Glutamatergic neuron (in vitro differentiated cells): ENCODE measurements around the gene PPM1L. TPM values are rescaled to one million over a fixed set of nuclear protein-coding genes. Genes with fewer than 3 reads are reported as not detected.
A peak's percentile ranks its signal among the peaks of the same experiment; 100 is the strongest.
"Not testable (repeated sequence)": the region's sequence is repeated elsewhere in the genome, so short reads cannot be mapped to it uniquely, and the experiment has no call there.

Experiments used
- DNase-seq: peaks from one replicate; pipeline ENCODE4 v3.0.0; 2022
- H3K27ac Mint-ChIP-seq: one replicate; pipeline ENCODE4 v1.8.0; 2020; ENCODE audit warnings: mild to moderate bottlenecking, mixed read lengths, inconsistent platforms; ENCODE audit not compliant: unreplicated experiment
- H3K27me3 Mint-ChIP-seq: one replicate; pipeline ENCODE4 v1.8.0; 2020; ENCODE audit warnings: mild to moderate bottlenecking, moderate library complexity, mixed read lengths, inconsistent platforms; ENCODE audit not compliant: unreplicated experiment
- H3K36me3 Mint-ChIP-seq: one replicate; pipeline ENCODE4 v1.8.0; 2020; ENCODE audit warnings: mild to moderate bottlenecking, mixed read lengths, inconsistent platforms; ENCODE audit not compliant: unreplicated experiment
- H3K4me1 Mint-ChIP-seq: one replicate; pipeline ENCODE4 v1.8.0; 2020; ENCODE audit warnings: mild to moderate bottlenecking, low read depth, mixed read lengths, inconsistent platforms; ENCODE audit not compliant: unreplicated experiment
- H3K4me3 Mint-ChIP-seq: one replicate; pipeline ENCODE4 v1.8.0; 2020; ENCODE audit warnings: mild to moderate bottlenecking, mixed read lengths, inconsistent platforms; ENCODE audit not compliant: unreplicated experiment
- H3K9me3 Mint-ChIP-seq: one replicate; pipeline ENCODE4 v1.8.0; 2020; ENCODE audit warnings: mild to moderate bottlenecking, moderate library complexity, mixed read lengths, inconsistent platforms; ENCODE audit not compliant: unreplicated experiment
- long read RNA-seq: library from polyadenylated mRNA; unstranded; transcript quantifications from one replicate; pipeline ENCODE4 v2.0.0, GENCODE V29; 2020; ENCODE audit not compliant: unreplicated experiment
- total RNA-seq: library from RNA; stranded (reverse); fragmentation: NEBNext Ultra II Directional; extraction: Animal tissue kit (Norgen Biotek cat#: 25700); gene quantifications from one replicate; pipeline ENCODE4 v1.2.1, GENCODE V29; 2021; ENCODE audit not compliant: unreplicated experiment
- TF ChIP-seq, protein P1 (sequence below): fragments of 200-600 bp; sonication (generic); IDR thresholded peaks from one replicate; pipeline ENCODE4 v1.5.0; 2021; ENCODE audit not compliant: partially characterized antibody, unreplicated experiment

Gene PPM1L
- total RNA-seq: 81.4 TPM
- long read RNA-seq, partial matches to known transcripts: 0 of 1 reads
- long read RNA-seq, other reads (novel, unspliced or antisense): 1 of 1 reads

DNA sequence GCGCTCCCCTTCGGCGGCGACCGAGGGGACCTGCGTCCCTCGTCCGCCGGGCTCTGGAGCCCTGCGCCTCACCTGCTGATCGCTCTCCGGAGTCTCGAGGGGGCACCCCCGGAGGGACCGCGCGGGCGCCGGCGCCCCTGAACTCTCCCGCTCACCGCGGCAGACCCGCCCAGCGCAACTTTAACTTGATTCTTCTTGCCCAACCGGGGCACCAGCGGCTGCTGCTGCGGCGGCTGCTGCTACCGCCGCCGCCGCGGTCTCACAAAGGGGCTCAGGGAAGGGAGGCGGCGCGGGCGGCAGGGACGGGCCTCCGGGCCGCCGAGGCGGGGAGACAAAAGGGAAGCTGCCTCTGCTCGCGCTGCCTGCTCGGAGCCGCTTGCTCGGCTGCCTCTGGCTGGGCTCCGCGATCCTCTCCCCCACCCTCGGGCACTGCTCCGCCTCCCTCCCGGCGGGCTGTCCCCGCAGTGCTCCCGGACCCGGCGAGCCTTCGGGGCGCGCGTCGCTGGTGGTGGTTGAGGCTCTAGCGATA lies at the start of gene PPM1L:
TSS of gene PPM1L (plus strand) at position 456 of the 529 bp plus-strand sequence.
- H3K27me3 Mint-ChIP-seq: peaks cover 19% of the 10 kb centered on the region
- H3K4me3 Mint-ChIP-seq: peak within 1 kb of the TSS; percentile 99
- peak; percentile 70 for DNase-seq

DNA sequence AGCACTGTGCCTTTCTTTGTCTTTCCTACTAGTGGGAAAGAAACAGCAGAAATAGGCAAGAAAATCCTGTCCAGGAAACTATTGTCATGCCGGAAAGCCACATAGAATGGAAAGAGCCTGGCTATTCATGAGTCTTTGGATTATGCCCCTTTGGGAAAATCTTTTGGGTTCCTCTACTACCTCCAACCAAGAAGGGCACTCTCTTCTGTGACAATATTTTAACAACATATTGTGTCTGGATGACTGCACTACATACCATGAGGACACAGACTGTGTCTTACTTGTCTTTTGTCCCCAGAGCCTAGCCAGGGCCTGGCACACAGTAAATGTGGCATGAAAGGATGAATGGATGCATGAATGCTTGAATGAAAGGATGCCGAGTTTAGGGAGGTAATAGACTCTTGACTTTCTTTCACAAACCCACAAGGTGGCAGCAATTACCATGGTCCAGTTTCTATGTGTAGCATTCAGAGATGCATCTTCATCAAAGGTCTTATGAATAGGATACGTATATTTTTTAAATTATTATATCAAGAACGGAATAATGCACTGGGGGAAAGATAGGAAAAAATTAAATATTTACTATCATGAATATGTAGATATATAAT lies 48.7 kb upstream of the PPM1L start:
- Mint-ChIP-seq H3K27ac (no peak overlapping the region), H3K36me3 (no peaks in the 10 kb centered on the region), H3K9me3 (no peaks in the 10 kb centered on the region), H3K4me1 (peaks cover 8% of the 10 kb centered on the region), H3K27me3 (no peaks in the 10 kb centered on the region), H3K4me3 (no peak overlapping the region)
- TF ChIP-seq, protein P1, sequence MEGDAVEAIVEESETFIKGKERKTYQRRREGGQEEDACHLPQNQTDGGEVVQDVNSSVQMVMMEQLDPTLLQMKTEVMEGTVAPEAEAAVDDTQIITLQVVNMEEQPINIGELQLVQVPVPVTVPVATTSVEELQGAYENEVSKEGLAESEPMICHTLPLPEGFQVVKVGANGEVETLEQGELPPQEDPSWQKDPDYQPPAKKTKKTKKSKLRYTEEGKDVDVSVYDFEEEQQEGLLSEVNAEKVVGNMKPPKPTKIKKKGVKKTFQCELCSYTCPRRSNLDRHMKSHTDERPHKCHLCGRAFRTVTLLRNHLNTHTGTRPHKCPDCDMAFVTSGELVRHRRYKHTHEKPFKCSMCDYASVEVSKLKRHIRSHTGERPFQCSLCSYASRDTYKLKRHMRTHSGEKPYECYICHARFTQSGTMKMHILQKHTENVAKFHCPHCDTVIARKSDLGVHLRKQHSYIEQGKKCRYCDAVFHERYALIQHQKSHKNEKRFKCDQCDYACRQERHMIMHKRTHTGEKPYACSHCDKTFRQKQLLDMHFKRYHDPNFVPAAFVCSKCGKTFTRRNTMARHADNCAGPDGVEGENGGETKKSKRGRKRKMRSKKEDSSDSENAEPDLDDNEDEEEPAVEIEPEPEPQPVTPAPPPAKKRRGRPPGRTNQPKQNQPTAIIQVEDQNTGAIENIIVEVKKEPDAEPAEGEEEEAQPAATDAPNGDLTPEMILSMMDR: peak; percentile 41
- DNase-seq: no peak

More for the DNA sequence above, at the start of gene PPM1L:
- Mint-ChIP-seq H3K9me3 (peaks cover 23% of the 10 kb centered on the region), H3K36me3 (no peaks in the 10 kb centered on the region), H3K4me1 (peaks cover 21% of the 10 kb centered on the region), H3K27ac (peak within 1 kb of the TSS; percentile 99)
- TF ChIP-seq, protein P1: no peak

DNA sequence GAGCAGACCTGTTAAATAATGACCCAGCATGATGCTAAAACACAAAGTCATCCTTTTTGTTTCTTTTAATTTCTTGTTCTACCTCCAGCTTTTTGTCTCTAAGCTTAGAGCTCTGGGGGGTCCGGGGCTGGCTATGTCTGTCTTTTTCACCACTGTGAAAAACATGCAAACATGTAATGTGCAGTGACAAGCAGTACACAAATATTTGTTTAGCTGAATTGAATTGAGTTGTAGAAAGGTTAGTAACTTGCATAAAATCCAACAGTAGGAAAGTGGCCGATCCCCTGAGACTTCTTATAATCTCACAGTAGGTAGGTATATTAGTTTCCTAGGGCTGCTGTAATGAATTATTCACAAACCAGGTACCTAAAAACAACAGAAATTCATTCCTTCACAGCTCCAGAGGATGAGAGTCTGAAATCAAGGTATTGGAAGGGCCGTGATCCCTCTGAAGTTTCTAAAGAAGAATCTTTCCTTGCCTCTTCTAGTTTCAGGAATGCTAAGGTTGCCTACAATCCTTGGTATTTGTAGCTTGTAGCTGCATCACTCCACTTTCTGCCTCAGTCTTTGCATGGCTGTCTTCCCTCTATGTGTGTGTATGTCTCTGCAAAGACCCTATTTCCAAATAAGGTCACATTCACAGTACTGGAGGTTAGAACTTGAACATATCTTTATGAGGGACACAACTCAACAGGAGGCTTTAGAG lies 46.4 kb upstream of the PPM1L start:
- no peaks in the 10 kb centered on the region for H3K9me3 Mint-ChIP-seq
- H3K4me3 Mint-ChIP-seq: no peak overlapping the region
- H3K27ac Mint-ChIP-seq: no peak overlapping the region
- H3K4me1 Mint-ChIP-seq: peaks cover 8% of the 10 kb centered on the region
- DNase-seq: no peak
- no peaks in the 10 kb centered on the region for H3K36me3 Mint-ChIP-seq
- TF ChIP-seq, protein P1: no peak
- H3K27me3 Mint-ChIP-seq: no peaks in the 10 kb centered on the region

DNA sequence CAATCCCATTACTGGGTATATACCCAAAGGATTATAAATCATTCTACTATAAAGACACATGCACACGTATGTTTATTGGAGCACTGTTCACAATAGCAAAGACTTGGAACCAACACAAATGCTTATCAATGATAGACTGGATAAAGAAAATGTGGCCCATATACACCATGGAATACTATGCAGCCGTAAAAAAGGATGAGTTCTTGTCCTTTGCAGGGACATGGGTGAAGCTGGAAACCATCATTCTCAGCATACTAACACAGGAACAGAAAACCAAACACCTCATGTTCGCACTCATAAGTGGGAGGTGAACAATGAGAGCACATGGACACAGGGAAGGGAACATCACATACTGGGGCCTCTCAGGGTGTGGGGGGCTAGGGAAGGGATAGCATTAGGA lies 42.9 kb upstream of the PPM1L start:
- not testable (repeated sequence) for H3K27ac Mint-ChIP-seq, H3K4me3 Mint-ChIP-seq, H3K9me3 Mint-ChIP-seq, H3K27me3 Mint-ChIP-seq, H3K4me1 Mint-ChIP-seq, H3K36me3 Mint-ChIP-seq, DNase-seq

DNA sequence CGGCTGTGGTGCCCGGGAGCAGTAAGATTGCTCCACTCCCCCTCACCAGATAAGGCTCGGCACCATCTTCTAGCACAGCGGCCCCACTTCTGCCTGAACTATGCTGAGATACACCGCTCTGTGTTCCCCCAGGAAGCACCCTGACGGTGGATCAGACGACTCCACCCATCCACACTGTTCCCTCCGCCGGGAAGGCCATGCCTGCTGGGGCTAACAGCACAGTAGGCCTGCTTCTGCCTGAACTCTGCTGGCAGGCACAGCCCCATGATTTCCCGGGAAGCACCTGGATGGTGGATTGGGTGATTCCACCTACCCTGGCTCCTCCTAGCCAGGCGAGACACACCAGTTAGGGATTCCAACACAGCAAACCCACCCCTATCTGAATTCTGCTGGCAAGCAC lies 36.3 kb upstream of the PPM1L start:
- DNase-seq: no peak
- Mint-ChIP-seq H3K4me3 (no peak overlapping the region), H3K27ac (no peak overlapping the region), H3K27me3 (no peaks in the 10 kb centered on the region), H3K4me1 (no peaks in the 10 kb centered on the region), H3K9me3 (peaks cover 3% of the 10 kb centered on the region), H3K36me3 (peaks cover 13% of the 10 kb centered on the region)
- TF ChIP-seq, protein P1: no peak
